OCI-LY7 (cell line): ENCODE results near the gene APCDD1L. TPM values are rescaled to one million over a fixed set of nuclear protein-coding genes. Genes with fewer than 3 reads are reported as not detected.

ENCODE experiments used
- BruUV-seq: library from RNA; stranded (reverse); fragments of 400-500 nt; replicated peaks from 2 replicates; lab custom pipeline; 2021; lab: Mats Ljungman, UMichigan
- CTCF ChIA-PET: fragments of 300-600 bp; sonication (Branson Sonifier 250); formaldehyde crosslinking; loops from one replicate; lab custom pipeline; 2022; ENCODE audit warnings: antibody characterized with exemption; ENCODE audit not compliant: unreplicated experiment; lab: Charles Lee
- POLR2A ChIA-PET: fragments of 300-600 bp; sonication (Branson Sonifier 250); formaldehyde crosslinking; loops from one replicate; lab custom pipeline; 2022; ENCODE audit warnings: antibody characterized with exemption; lab: Charles Lee
- DNase-seq: peaks from one replicate; pipeline ENCODE4 v3.0.0-alpha.2; 2015; ENCODE audit warnings: low spot score
- H2AFZ ChIP-seq: fragments of 200-600 bp; sonication (generic), shearing (Covaris generic); 2 replicates; pipeline ENCODE4 v1.6.1; 2014; ENCODE audit warnings: mild to moderate bottlenecking, antibody characterized with exemption, low read length, moderate library complexity
- H3K27ac ChIP-seq: fragments of 200-600 bp; sonication (generic); 2 replicates; pipeline ENCODE4 v1.5.1; 2014; ENCODE audit warnings: mixed run types, low read depth, mild to moderate bottlenecking, moderate library complexity, low read length, inconsistent platforms; ENCODE audit not compliant: poor library complexity, severe bottlenecking
- H3K36me3 ChIP-seq: fragments of 200-600 bp; sonication (generic); 2 replicates; pipeline ENCODE4 v1.6.1; 2014; ENCODE audit warnings: mild to moderate bottlenecking, antibody characterized with exemption, low read length, moderate library complexity, mixed read lengths; ENCODE audit not compliant: insufficient read depth
- H3K4me1 ChIP-seq: fragments of 200-600 bp; sonication (generic); 2 replicates; pipeline ENCODE4 v1.5.1; 2014; ENCODE audit warnings: mild to moderate bottlenecking, low read length; ENCODE audit not compliant: insufficient read depth, poor library complexity, severe bottlenecking
- H3K4me2 ChIP-seq: fragments of 200-600 bp; sonication (generic); 2 replicates; pipeline ENCODE4 v1.6.1; 2014; ENCODE audit warnings: mild to moderate bottlenecking, low read length
- H3K4me3 ChIP-seq: fragments of 200-600 bp; sonication (generic); 2 replicates; pipeline ENCODE4 v1.5.1; 2014; ENCODE audit warnings: mild to moderate bottlenecking, low read depth, low read length; ENCODE audit not compliant: poor library complexity, severe bottlenecking
- H3K79me2 ChIP-seq: fragments of 200-600 bp; sonication (generic); 2 replicates; pipeline ENCODE4 v1.6.1; 2016; ENCODE audit warnings: low read depth, mild to moderate bottlenecking, low read length, moderate library complexity, mixed read lengths; ENCODE audit not compliant: insufficient read depth
- H3K9me2 ChIP-seq: fragments of 200-600 bp; sonication (generic); 2 replicates; pipeline ENCODE4 v1.6.1; 2016; ENCODE audit warnings: mild to moderate bottlenecking, low read length, mixed read lengths; ENCODE audit not compliant: insufficient read depth
- H3K9me3 ChIP-seq: fragments of 200-600 bp; sonication (generic); 2 replicates; pipeline ENCODE4 v1.6.1; 2014; ENCODE audit warnings: mild to moderate bottlenecking, mixed run types, low read length, mixed read lengths
- H4K20me1 ChIP-seq: fragments of 200-600 bp; sonication (generic); 2 replicates; pipeline ENCODE4 v1.6.1; 2014; ENCODE audit warnings: mild to moderate bottlenecking, antibody characterized with exemption, low read length, moderate library complexity, mixed read lengths; ENCODE audit not compliant: insufficient read depth
- EZH2phosphoT487 ChIP-seq: fragments of 200-600 bp; sonication (generic); IDR thresholded peaks from 2 replicates; pipeline ENCODE4 v1.6.1; 2018; ENCODE audit warnings: low read depth, borderline replicate concordance, mild to moderate bottlenecking, mixed run types, antibody characterized with exemption, low read length, moderate library complexity, mixed read lengths
- intact Hi-C: fragments of 100-400 bp; cut with micrococcal nuclease; formaldehyde crosslinking; loops from one replicate; pipeline ENCODE4 v1.10.0; 2022; ENCODE audit not compliant: unreplicated experiment
- total RNA-seq, 2 experiments: library from RNA; depleted of rRNA in 1 of 2; stranded (reverse); fragments of >200 nt in 1 of 2; shearing (Covaris generic) in 1 of 2; gene quantifications; 2 replicates each; pipeline ENCODE4 v1.2.3, GENCODE V29; 2014 to 2022
- TF ChIP-seq, protein P1 (sequence below): fragments of 200-600 bp; sonication (generic); conservative IDR thresholded peaks from 2 replicates; pipeline ENCODE4 v1.5.1; 2014; ENCODE audit warnings: mild to moderate bottlenecking, antibody characterized with exemption, low read length, moderate library complexity, mixed read lengths

The APCDD1L gene
- total RNA-seq, 2 experiments from 2014 or later, result not detected

DNA sequence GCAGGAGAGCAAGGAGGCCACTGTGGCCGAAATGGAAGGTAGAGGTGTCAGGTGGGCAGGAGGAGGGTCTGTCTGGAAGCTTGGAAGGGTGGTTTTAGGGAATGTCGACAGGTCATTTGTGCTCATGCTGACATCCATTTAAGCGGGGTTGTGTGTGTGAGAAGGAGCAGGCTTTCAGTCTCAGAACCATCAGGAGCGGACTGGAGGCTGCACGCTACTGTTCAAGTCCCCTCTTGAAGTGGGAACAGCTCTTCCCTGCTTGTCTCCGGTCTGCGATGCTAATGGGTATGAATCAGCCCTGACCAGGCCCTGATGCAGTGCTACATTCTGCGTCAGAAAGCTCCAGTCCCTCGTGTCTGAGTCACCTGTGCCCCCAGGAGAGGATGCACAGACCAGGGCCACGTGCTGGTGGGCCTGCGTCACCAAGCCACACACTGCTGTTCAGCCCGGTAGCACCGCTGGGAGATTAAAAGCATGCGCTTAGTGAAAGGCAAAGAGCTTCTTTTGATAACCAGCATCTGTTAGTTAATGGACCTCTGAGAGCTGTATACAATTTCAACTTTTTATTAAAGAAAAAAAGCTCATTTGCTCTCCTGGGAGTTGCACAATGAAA, 58.0 kb downstream of the APCDD1L start:
- no peaks in the 10 kb centered on the region for H3K36me3 ChIP-seq
- ChIA-PET CTCF (no interaction called here), POLR2A (no interaction called here)
- TF ChIP-seq EZH2phosphoT487, result no peak
- TF ChIP-seq, protein P1, sequence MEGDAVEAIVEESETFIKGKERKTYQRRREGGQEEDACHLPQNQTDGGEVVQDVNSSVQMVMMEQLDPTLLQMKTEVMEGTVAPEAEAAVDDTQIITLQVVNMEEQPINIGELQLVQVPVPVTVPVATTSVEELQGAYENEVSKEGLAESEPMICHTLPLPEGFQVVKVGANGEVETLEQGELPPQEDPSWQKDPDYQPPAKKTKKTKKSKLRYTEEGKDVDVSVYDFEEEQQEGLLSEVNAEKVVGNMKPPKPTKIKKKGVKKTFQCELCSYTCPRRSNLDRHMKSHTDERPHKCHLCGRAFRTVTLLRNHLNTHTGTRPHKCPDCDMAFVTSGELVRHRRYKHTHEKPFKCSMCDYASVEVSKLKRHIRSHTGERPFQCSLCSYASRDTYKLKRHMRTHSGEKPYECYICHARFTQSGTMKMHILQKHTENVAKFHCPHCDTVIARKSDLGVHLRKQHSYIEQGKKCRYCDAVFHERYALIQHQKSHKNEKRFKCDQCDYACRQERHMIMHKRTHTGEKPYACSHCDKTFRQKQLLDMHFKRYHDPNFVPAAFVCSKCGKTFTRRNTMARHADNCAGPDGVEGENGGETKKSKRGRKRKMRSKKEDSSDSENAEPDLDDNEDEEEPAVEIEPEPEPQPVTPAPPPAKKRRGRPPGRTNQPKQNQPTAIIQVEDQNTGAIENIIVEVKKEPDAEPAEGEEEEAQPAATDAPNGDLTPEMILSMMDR, result no peak
- H3K79me2 ChIP-seq, result no peaks in the 10 kb centered on the region
- H3K4me3 ChIP-seq, result no peak overlapping the region
- peaks cover 8% of the 10 kb centered on the region; the same call in 1 of the 2 replicates for H4K20me1 ChIP-seq
- H3K4me2 ChIP-seq, result no peak overlapping the region
- no peak for DNase-seq
- no peaks in the 10 kb centered on the region for H3K9me2 ChIP-seq
- H3K4me1 ChIP-seq, result peaks cover 18% of the 10 kb centered on the region
- H3K27ac ChIP-seq, result no peak overlapping the region
- no peak overlapping the region for H2AFZ ChIP-seq
- H3K9me3 ChIP-seq, result peaks cover 5% of the 10 kb centered on the region; the same call in 1 of the 2 replicates
- no TSS peak for BruUV-seq
- intact Hi-C loops, result no loop called here

DNA sequence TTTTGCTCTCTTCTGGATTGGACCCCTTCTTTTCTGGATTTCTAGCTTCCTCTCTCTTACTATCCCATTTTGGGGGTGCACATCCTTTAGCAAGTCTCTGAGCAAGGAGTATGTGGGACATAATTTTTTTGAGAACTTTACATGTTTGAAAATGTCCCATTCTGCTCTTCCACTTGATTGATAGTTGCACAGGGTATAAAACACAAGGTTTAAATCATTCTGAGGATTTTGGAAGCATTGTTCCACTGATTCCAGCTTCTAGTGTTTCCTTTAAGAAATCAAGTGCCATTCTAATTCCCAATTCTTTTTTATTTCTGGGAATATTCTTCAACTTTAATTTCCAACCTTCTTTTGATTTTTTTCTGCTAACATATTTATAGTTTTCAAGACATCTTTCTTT, 60.7 kb downstream of the APCDD1L start:
- peaks cover 8% of the 10 kb centered on the region; the same call in 1 of the 2 replicates for H4K20me1 ChIP-seq
- peaks cover 18% of the 10 kb centered on the region for H3K4me1 ChIP-seq
- ChIA-PET CTCF (no interaction called here), POLR2A (interaction anchor here (0.9 kb wide), 1 partner anchor 12 kb away, joined by 3 read pairs; no protein-coding TSS in a partner anchor)
- no peak overlapping the region for H3K4me3 ChIP-seq
- TF ChIP-seq EZH2phosphoT487, result no peak
- TF ChIP-seq, protein P1, result no peak
- peaks cover 5% of the 10 kb centered on the region; the same call in 1 of the 2 replicates for H3K9me3 ChIP-seq
- no peak overlapping the region for H3K27ac ChIP-seq
- H2AFZ ChIP-seq, result no peak overlapping the region
- intact Hi-C loops, result no loop called here
- H3K36me3 ChIP-seq, result peaks cover 8% of the 10 kb centered on the region; the same call in 1 of the 2 replicates
- BruUV-seq, result no TSS peak
- H3K79me2 ChIP-seq, result no peaks in the 10 kb centered on the region
- no peaks in the 10 kb centered on the region for H3K9me2 ChIP-seq
- DNase-seq, result no peak
- H3K4me2 ChIP-seq, result no peak overlapping the region

DNA sequence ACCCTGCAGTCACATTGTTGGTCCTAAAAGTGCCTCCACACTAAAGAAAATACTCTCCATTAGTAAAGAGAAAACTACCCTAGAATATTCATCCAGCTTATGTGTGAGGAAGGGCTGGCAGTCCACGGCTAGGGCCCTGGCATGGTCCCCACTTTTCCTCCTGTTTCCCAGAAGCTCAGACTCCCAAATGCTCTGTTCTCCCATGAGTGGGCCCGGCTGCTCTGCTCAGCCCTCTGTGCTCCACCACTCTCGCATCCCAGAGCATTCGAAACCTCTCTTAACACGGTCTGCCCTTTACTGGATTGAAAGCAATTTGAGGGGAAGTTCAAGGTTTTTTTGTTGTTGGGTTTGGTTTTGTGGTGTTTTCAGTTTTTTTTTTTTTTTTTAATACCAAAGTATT, 61.8 kb downstream of the APCDD1L start:
- intact Hi-C loops, result no loop called here
- no TSS peak for BruUV-seq

More for the DNA sequence above, 61.8 kb downstream of the APCDD1L start:
- peaks cover 8% of the 10 kb centered on the region; the same call in 1 of the 2 replicates for H3K36me3 ChIP-seq
- no peaks in the 10 kb centered on the region for H3K79me2 ChIP-seq
- no peaks in the 10 kb centered on the region for H3K9me2 ChIP-seq
- H3K4me2 ChIP-seq, result no peak overlapping the region
- peaks cover under 1% of the 10 kb centered on the region; the same call in 1 of the 2 replicates for H4K20me1 ChIP-seq
- no peak overlapping the region for H3K4me3 ChIP-seq
- peaks cover 8% of the 10 kb centered on the region for H3K4me1 ChIP-seq
- DNase-seq, result no peak
- H3K9me3 ChIP-seq, result peaks cover 5% of the 10 kb centered on the region; the same call in 1 of the 2 replicates
- ChIA-PET CTCF (no interaction called here), POLR2A (interaction anchor here (0.6 kb wide), 2 partner anchors 28 to 62 kb away, joined by 3 read pairs; no protein-coding TSS in a partner anchor)
- H2AFZ ChIP-seq, result no peak overlapping the region
- TF ChIP-seq, protein P1, result no peak
- no peak for TF ChIP-seq EZH2phosphoT487
- H3K27ac ChIP-seq, result no peak overlapping the region
